MM.1S (cell line): ENCODE measurements around the gene FAM227A.

Experiments
- EZH2 ChIP-seq: fragments of 300-600 bp; sonication (generic); optimal IDR thresholded peaks from 2 replicates; pipeline ENCODE3; 2017; ENCODE audit warnings: low read depth, mild to moderate bottlenecking, antibody characterized with exemption, low read length, mixed read lengths
- EZH2phosphoT487 ChIP-seq: fragments of 300-600 bp; sonication (generic); IDR thresholded peaks from 2 replicates; pipeline ENCODE4 v1.6.1; 2018; ENCODE audit warnings: antibody characterized with exemption, low read length
- TF ChIP-seq, protein P1 (sequence below): fragments of 300-600 bp; sonication (generic); IDR thresholded peaks from 2 replicates; pipeline ENCODE4 v1.5.1; 2016; ENCODE audit warnings: antibody characterized with exemption, low read length, mixed read lengths

DNA sequence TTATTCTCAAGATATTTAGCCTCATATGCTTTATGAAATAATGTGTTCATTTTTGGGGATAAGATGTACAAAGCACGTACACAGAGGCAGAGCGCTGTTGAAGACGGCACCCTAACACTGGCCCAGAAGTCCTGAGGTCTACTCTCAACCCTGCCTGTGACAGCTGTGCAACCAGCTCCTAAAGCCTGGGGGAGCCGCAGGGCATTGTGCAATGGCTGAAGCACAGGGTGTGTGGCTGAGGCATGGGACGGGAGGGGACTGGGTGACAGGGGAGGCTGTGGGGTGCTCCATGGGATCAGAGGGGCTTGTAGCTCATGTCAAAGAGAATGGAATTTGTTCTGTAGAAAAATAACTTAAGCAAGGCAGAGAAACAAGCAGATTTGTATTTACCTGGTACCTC lies 27.7 kb downstream of the FAM227A start:
- TF ChIP-seq, protein P1, sequence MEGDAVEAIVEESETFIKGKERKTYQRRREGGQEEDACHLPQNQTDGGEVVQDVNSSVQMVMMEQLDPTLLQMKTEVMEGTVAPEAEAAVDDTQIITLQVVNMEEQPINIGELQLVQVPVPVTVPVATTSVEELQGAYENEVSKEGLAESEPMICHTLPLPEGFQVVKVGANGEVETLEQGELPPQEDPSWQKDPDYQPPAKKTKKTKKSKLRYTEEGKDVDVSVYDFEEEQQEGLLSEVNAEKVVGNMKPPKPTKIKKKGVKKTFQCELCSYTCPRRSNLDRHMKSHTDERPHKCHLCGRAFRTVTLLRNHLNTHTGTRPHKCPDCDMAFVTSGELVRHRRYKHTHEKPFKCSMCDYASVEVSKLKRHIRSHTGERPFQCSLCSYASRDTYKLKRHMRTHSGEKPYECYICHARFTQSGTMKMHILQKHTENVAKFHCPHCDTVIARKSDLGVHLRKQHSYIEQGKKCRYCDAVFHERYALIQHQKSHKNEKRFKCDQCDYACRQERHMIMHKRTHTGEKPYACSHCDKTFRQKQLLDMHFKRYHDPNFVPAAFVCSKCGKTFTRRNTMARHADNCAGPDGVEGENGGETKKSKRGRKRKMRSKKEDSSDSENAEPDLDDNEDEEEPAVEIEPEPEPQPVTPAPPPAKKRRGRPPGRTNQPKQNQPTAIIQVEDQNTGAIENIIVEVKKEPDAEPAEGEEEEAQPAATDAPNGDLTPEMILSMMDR, result no peak
- no peak for TF ChIP-seq EZH2phosphoT487
- TF ChIP-seq EZH2, result no peak
